NCI-H526 treated with DMSO at 0.1 percent for 48 hours (cell line): ENCODE measurements around the gene GGT5.
A peak's percentile ranks its signal among the peaks of the same experiment; 100 is the strongest.
"Not testable (repeated sequence)": the region's sequence is repeated elsewhere in the genome, so short reads cannot be mapped to it uniquely, and the experiment has no call there.

Experiments
- DNase-seq: peaks from one replicate; lab custom pipeline; 2025; lab: John Stamatoyannopoulos, UW

GGT5 gene

GRCh38 chr22:24262185-24262749 lies 17.4 kb upstream of the GGT5 start:
- not testable (repeated sequence) for DNase-seq

GRCh38 chr22:24259459-24259858 lies 14.6 kb upstream of the GGT5 start:
- not testable (repeated sequence) for DNase-seq

- DNase-seq: not testable (repeated sequence)
Measured at GRCh38 chr22:24256736-24257135, 11.9 kb upstream of the GGT5 start.

DNA sequence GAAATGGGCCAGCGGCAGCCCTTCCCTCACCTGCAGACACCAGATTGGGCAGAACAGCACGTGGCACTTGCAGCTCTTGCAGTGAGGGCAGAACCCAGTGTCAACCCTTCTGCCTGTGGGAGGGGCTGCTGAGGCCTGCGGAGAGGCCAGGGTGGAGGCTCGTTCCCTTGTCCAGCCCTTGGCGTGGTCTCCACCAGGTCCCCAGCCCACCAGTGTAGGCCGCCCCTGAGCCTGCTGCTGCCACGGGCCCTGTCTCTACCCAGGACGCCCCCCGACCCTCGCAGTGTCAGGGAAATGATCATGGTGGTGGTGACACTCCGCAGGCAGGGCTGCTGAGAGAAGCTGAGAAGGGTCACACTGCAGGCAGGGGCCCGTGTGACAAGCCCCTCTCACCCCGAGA lies 11.3 kb upstream of the GGT5 start:
- not testable (repeated sequence) for DNase-seq

- not testable (repeated sequence) for DNase-seq
Measured at GRCh38 chr22:24253126-24253525, 8.2 kb upstream of the GGT5 start.

DNA sequence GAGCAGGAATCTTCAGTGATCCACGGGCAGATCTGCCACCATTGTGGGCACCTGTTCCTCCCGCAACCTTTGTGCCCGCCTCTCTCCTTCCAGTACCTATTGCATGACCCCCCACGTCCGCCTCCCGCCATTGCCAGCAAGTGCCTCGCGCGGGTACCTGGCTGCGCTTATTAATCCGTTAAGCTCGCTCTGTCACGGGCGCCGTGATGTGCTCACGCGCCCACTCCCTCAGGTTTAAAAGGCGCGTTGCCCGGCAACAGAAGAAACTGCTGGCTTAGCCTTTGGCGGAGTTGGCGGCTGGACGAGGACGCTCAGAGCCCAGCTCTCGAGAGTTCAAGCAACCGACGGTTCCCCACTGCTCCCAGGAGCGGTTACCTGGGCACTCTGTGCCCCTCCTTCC lies 6.4 kb upstream of the GGT5 start:
- DNase-seq: not testable (repeated sequence)

GRCh38 chr22:24249413-24249812 lies 4.5 kb upstream of the GGT5 start:
- DNase-seq: not testable (repeated sequence)

DNA sequence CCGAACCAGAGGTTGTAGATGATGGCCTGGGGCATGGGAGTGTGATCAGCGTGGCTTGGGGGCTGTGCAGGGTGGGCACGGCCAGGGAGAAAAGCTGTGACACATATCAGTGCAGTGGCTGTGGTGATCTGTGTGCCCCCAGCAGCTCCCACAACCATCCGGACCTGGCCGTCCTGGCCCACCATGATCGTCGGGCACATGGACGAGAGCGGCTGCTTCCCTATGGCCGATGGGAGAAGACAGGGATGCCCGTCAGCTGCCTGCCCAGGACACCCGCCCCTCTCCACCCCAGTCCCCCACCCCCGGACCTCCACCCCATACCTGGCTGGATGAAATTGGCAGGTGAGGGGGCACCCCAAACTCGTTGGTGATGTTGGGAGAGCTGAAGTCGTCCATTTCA lies 3.7 kb upstream of the GGT5 start:
- DNase-seq: not testable (repeated sequence)

DNA sequence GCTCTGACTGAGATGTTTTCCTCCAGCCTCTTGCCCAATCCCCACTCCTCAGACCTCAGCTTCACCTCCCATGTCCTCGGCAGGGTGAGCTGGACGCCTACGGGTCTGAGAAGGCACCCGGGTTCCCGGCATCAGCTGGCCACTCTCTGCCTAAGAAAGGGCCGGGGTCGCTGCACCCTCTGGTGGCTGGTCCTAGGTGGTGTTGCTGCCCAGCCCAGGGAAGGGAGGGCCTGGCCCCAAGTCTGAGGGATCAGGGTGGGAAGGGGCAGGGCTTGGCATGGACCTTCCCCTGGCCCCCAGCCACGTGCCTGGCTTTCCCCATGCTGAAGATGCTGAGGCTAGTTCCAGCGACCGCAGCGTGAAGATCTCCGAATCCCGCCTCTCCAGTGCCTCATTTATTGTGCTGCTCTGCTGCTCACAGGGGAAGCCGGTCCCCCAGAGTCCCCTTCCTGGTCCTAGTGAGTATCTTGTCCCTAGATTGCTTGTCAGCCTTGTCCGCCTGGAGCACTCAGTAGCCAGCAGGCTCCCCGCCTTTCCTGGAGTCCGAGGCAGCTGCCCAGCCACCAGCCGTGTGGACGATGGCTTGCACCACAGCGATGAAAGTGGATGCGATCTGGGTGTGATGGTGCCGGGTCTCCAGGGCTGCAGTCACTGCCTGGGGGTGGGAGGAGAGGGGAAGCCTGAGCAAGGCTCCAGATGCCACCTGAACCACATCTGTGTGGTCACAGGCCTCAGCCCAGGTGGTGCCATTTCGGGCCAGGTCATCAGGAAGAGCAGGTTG lies 2.9 kb upstream of the GGT5 start:
- DNase-seq: peak; percentile 6

DNA sequence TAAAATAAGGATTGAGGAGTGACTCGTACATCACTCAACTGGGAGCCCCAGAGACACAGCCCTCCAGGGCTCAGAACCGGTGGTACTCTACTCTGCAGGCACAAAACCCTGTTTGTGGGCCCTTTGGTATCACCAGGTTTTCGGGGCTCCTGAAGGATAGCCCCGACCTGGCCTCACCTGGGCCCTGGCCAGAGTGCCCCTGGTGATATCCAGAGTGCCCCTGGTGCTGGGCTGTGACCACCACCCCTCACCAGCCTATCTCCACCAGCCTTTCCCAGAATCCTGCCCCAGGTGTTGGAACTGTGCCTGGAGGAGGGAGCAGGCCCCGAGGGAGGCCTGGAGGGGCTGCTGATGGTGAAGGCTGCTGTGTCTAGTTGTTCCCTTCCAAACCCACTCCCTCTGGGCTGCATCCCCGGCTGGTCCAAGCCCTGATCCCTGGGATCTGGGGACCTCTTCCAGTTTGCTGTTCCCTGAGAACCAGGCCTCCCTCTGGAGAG lies 2.2 kb upstream of the GGT5 start:
- no peak for DNase-seq

DNA sequence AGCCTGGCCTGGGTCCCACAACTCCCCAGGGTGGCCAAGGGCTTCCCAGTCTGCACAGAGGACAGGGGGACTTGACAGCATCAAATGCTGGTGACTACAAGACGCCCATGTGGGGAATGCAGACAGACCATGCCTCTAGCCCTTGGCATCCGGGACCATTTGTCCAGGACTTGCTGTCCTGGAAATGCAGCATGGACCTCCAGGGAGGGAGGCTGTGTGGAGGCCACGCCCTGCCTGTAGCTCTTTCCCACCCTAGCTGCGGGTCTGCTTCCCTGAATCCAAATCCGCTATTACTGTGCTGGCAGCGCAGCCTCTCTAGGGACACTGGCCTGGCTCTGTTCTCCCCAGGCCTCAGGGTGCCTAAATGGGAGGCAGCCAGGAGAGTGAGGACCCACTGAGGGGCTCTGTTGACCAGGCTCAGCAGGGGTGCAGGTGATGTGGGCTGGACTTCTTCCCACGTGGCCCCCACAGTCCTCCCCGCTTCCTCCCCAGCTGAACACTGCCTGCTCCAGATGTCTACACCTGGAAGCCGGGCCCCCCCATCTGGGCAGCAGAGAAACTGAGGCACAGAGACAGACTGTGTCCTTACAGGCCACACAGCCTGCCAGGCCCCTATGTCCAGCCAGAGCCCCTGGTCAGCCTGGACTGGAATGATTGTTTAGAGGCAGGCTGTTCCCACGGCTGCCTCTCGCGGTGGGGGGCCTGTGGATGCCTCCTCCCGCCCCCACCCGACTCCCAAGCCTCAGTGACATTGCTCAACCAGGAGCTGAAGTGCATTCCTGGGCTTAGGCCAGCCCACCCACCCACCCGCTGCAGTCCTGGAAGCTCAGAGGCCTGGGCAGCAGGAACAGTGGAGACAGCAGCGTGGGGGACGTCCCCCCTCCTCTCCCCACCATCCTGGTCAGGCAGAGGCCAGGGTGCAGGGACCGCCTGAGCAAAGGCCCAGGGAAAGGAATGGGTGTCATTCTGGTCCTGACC lies 991 bp upstream of the GGT5 start:
- DNase-seq: not testable (repeated sequence)

GRCh38 chr22:24244144-24244787 lies 616 bp downstream of the GGT5 start:
- no peak for DNase-seq

- not testable (repeated sequence) for DNase-seq
Measured at GRCh38 chr22:24243417-24243816, 1.5 kb downstream of the GGT5 start.

DNA sequence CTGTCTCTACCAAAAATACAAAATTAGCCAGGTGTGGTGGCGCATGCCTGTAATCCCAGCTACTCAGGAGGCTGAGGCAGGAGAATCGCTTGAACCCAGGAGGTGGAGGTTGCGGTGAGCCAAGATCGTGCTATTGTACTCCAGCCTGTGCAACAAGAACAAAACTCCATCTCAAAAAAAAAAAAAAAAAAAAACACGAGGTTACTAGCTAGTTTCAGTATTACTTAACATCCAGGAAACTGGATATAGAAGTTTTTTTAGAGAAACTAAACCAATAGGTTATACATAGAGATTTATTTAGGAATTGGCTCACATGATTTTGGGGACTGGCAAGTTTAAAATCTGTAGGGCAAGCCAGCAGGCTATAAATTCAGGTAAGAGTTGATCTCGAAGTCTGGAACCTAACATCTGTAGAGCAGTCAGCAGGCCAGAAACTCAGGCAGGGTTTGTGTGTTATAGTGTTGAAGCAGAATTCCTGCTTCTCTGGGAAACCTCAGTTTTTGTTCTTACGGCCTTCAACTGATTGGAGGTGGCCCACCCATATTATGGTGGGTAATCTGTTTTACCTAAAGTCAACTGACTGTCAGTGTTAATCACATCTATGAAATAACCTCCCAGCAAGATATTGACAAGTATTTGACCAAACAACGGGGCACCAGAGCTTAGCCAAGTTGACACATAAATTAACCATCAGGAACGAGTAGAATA lies 3.7 kb downstream of the GGT5 start:
- not testable (repeated sequence) for DNase-seq

GRCh38 chr22:24240381-24240780 lies 4.5 kb downstream of the GGT5 start:
- no peak for DNase-seq

DNA sequence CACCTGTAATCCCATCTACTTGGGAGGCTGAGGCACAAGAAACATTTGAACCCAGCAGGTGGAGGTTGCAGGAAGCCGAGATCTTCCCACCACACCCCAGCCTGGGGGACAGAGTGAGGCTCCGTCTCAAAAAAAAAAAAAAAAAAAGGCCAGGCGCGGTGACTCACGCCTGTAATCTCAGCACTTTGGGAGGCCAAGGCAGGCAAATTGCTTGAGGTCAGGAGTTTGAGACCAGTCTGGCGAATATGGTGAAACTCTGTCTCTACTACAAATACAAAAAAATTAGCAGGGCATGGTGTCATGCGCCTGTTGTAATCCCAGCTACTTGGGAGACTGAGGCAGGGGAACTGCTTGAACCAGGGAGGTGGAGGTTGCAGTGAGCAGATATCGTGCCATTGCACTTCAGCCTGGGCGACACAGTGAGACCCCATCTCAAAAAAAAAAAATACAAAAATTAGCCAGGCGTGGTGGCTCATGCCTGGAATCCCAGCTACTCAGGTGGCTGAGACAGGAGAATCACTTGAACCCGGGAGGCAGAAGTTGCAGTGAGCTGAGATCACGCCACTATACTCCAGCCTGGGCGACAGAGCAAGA lies 6.7 kb downstream of the GGT5 start:
- not testable (repeated sequence) for DNase-seq

- no peak for DNase-seq
Measured at GRCh38 chr22:24236656-24237055, 8.2 kb downstream of the GGT5 start.

GRCh38 chr22:24235315-24235714 lies 9.6 kb downstream of the GGT5 start:
- no peak for DNase-seq

GRCh38 chr22:24233816-24234215 lies 11.1 kb downstream of the GGT5 start:
- no peak for DNase-seq

DNA sequence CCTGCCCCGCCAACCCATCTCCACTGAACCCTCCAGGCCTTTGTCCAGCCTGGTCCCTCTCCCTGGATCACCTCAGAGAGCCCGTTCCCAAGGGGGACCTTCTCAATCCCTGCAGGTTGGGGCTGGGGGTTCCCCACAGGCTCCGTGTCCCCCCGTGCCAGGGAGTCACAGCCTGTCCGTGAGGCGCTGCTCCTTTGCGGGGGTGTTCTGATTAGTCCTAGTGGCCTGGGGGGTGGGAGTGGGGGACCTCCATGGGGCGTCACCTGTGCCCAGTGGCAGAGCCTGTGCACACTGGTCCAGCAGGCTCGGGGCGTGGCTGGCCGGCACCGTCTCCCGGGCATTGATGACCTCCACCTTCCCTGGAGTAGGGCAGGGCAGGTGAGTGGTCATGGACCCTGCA lies 11.6 kb downstream of the GGT5 start:
- no peak for DNase-seq

DNA sequence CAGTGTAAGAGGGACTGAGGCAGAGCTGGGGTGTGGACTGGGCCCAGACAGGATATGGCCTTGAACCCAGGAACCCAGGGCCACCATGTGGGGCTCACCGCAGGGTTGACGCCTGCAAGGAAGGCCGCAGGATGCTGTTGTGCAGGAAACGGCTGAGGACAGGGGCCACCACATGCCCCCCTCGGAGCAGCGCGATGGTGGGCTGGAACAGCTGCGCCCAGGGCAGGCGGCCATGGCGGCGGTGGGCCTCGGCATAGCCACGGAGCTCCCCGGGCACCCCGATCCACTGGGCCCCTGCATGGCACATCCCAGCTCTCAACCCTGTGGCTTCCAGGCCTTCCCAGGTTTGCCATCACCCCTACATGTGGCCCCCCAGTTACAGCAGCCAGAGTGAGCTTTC lies 12.2 kb downstream of the GGT5 start:
- DNase-seq: no peak
